Neural crest cell (in vitro differentiated cells): ENCODE data around the gene C2orf42. TPM values are rescaled to one million over a fixed set of nuclear protein-coding genes. Genes with fewer than 3 reads are reported as not detected.

Experiments
- DNase-seq: peaks from one replicate; pipeline ENCODE4 v3.0.0; 2021; ENCODE audit warnings: low read depth, mixed read lengths, low spot score
- H3K27ac Mint-ChIP-seq: one replicate; pipeline ENCODE4 v1.8.0; 2021; ENCODE audit warnings: mild to moderate bottlenecking, mixed read lengths; ENCODE audit not compliant: unreplicated experiment
- H3K27me3 Mint-ChIP-seq: 2 replicates; pipeline ENCODE4 v1.8.0; 2021; ENCODE audit warnings: low read depth, mild to moderate bottlenecking, mixed read lengths
- H3K36me3 Mint-ChIP-seq: 2 replicates; pipeline ENCODE4 v1.8.0; 2021; ENCODE audit warnings: low read depth, mild to moderate bottlenecking, mixed read lengths
- H3K4me1 Mint-ChIP-seq: 2 replicates; pipeline ENCODE4 v1.8.0; 2021; ENCODE audit warnings: mixed read lengths
- H3K4me3 Mint-ChIP-seq: one replicate; pipeline ENCODE4 v1.8.0; 2021; ENCODE audit warnings: mild to moderate bottlenecking, mixed read lengths
- H3K9me3 Mint-ChIP-seq: 2 replicates; pipeline ENCODE4 v1.8.0; 2021; ENCODE audit warnings: mixed read lengths
- total RNA-seq: library from RNA; stranded (reverse); gene quantifications from 2 replicates; pipeline ENCODE4 v1.2.1, GENCODE V29; 2021
- TF ChIP-seq, protein P1 (sequence below): fragments of 200-600 bp; sonication (generic); conservative IDR thresholded peaks from 2 replicates; pipeline ENCODE4 v1.5.0; 2021; ENCODE audit warnings: antibody characterized with exemption, mild to moderate bottlenecking

C2orf42 gene
- total RNA-seq, 1 donor from 2014 or later: 19.5 TPM

- Mint-ChIP-seq H3K9me3 (no peaks in the 10 kb centered on the region), H3K4me3 (no peak overlapping the region), H3K36me3 (no peaks in the 10 kb centered on the region), H3K4me1 (peaks cover 16% of the 10 kb centered on the region), H3K27ac (peak overlapping the region; percentile 48), H3K27me3 (no peaks in the 10 kb centered on the region)
- no peak for DNase-seq
- TF ChIP-seq, protein P1, sequence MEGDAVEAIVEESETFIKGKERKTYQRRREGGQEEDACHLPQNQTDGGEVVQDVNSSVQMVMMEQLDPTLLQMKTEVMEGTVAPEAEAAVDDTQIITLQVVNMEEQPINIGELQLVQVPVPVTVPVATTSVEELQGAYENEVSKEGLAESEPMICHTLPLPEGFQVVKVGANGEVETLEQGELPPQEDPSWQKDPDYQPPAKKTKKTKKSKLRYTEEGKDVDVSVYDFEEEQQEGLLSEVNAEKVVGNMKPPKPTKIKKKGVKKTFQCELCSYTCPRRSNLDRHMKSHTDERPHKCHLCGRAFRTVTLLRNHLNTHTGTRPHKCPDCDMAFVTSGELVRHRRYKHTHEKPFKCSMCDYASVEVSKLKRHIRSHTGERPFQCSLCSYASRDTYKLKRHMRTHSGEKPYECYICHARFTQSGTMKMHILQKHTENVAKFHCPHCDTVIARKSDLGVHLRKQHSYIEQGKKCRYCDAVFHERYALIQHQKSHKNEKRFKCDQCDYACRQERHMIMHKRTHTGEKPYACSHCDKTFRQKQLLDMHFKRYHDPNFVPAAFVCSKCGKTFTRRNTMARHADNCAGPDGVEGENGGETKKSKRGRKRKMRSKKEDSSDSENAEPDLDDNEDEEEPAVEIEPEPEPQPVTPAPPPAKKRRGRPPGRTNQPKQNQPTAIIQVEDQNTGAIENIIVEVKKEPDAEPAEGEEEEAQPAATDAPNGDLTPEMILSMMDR: no peak
Measured at GRCh38 chr2:70101174-70101573, 89.6 kb downstream of the C2orf42 start.

Other genes with a start within 250 kb of the C2orf42 start
- gene ASPRV1, start 229.4 kb downstream of the C2orf42 start, total RNA-seq: 1.2 and 1.7 TPM in 2 replicates
- gene PCBP1, start 103.5 kb downstream of the C2orf42 start, total RNA-seq: 365 and 382 TPM in 2 replicates
- 273 and 287 TPM in 2 replicates for gene TIA1, start 57.6 kb upstream of the C2orf42 start, total RNA-seq
- gene PCYOX1, start 67.1 kb upstream of the C2orf42 start, total RNA-seq: 64.6 and 70.2 TPM in 2 replicates
- gene SNRPG, start 102.7 kb upstream of the C2orf42 start, total RNA-seq: 291 and 311 TPM in 2 replicates
- 76.9 and 79.1 TPM in 2 replicates for gene FAM136A, start 111.0 kb upstream of the C2orf42 start, total RNA-seq